ENCODE measurements around the gene FAM168A. TPM values are rescaled to one million over a fixed set of nuclear protein-coding genes. Genes with fewer than 3 reads are reported as not detected.
A peak's percentile ranks its signal among the peaks of the same experiment; 100 is the strongest.
"Not testable (repeated sequence)": the region's sequence is repeated elsewhere in the genome, so short reads cannot be mapped to it uniquely, and the experiment has no call there.

FAM168A gene
- total and polyA plus RNA-seq, 10 donors = 2.7 to 33.2 (median 22.7) TPM

DNA sequence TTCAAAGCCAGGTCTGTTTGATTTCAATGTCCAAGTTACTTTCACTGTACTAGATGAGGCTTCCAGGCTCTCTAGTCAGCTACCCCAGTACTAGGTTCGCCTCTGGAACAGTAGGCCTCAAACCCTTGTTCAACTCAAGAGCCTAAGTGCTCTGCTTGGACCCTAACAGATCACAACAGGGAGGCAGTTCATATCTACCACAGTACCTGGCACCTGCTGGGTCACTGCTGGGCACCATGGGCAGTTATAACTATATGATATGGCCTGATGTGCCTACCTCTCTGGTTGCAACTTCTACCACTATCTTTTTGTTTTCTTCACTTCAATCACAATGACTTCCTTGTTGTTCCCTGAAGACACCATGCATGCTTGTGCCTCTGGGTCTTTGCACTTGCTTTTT is 124.7 kb downstream of the FAM168A start:
- intact Hi-C loops (cut with DNase I; ENCODE audit: low total_unique reads) = no loop called here
- WGBS, 5 donors = 88 to 100% (median 98%) methylated on average over 1 of the region's 1 CpG
- Histone ChIP-seq H3K4me1 (peaks cover 0 to 14% (median 0%) of the 10 kb centered on the region in 6 donors), H3K36me3 (peaks cover 0 to 10% (median 0%) of the 10 kb centered on the region in 6 donors), H3K9me3 (peaks cover 0 to 22% (median 19%) of the 10 kb centered on the region in 8 donors), H3K4me3 (no peak overlapping the region), H3K27ac (no peak overlapping the region), H3K27me3 (replicated peaks in 1 of 7) (no peaks in the 10 kb centered on the region)
- no peak for DNase-seq
- no peak for TF ChIP-seq POLR2AphosphoS5 (IDR thresholded peaks at IDR 0.05)
- no peak for TF ChIP-seq CTCF (IDR thresholded peaks at IDR 0.05 in 8 of 11, conservative IDR thresholded peaks at IDR 0.05 in 3 of 11)
- TF ChIP-seq POLR2A (IDR thresholded peaks at IDR 0.05) = no peak

- intact Hi-C loops (cut with DNase I; ENCODE audit: low total_unique reads); H3K36me3 ChIP-seq; H3K9me3 ChIP-seq; H3K4me3 ChIP-seq; DNase-seq; H3K27me3 ChIP-seq (replicated peaks in 1 of 7): not testable (repeated sequence)
- peak overlapping the region in 2 of 8 donors; percentile 9 to 29 for H3K27ac ChIP-seq
- peaks cover 0 to 21% (median 0%) of the 10 kb centered on the region in 6 donors for H3K4me1 ChIP-seq
- whole genome bisulfite sequencing, 5 donors = 84 to 93% (median 86%) methylated on average over 13 of the region's 13 CpGs
These were observed 127.8 kb downstream of the FAM168A start for GRCh38 chr11:73470036-73470612.

DNA sequence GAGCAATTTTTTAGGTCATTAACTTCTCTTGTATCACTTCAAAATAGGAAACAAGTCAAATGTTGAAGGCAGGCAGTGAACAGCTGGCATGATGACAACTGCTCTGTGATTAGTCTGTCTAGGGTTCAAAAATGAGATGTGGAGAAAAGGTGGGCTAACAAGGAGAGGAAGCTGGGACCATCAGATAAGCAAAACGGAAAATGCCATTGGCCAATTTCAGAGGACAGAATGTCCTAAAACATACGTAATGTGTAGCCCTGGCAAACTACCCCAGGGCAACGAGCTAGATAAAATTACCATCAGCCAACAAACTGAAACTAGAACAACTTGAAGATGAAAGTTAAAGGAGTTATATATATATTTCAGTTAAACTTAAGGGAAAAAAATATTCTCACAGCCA is 128.5 kb downstream of the FAM168A start:
- Histone ChIP-seq H3K9me3 (no peaks in the 10 kb centered on the region), H3K4me1 (peaks cover 0 to 21% (median 0%) of the 10 kb centered on the region in 6 donors), H3K36me3 (peaks cover 0 to 7% (median 0%) of the 10 kb centered on the region in 6 donors), H3K4me3 (no peak overlapping the region), H3K27me3 (replicated peaks in 1 of 7) (no peaks in the 10 kb centered on the region), H3K27ac (peak overlapping the region in 1 of 8 donors; percentile 9)
- intact Hi-C loops (cut with DNase I; ENCODE audit: low total_unique reads) = no loop called here
- no peak for DNase-seq
- TF ChIP-seq POLR2AphosphoS5 (IDR thresholded peaks at IDR 0.05) = no peak
- no peak for TF ChIP-seq CTCF (IDR thresholded peaks at IDR 0.05 in 8 of 11, conservative IDR thresholded peaks at IDR 0.05 in 3 of 11)
- TF ChIP-seq POLR2A (IDR thresholded peaks at IDR 0.05) = no peak
- WGBS, 5 donors = 35 to 49% (median 40%) methylated on average over 3 of the region's 3 CpGs

- TF ChIP-seq POLR2AphosphoS5 (IDR thresholded peaks at IDR 0.05) (no peak), CTCF (IDR thresholded peaks at IDR 0.05 in 8 of 11, conservative IDR thresholded peaks at IDR 0.05 in 3 of 11) (no peak), POLR2A (IDR thresholded peaks at IDR 0.05) (no peak)
- intact Hi-C loops (cut with DNase I; ENCODE audit: low total_unique reads) = no loop called here
- Histone ChIP-seq H3K9me3 (no peaks in the 10 kb centered on the region), H3K4me1 (peaks cover 0 to 21% (median 0%) of the 10 kb centered on the region in 6 donors), H3K27me3 (replicated peaks in 1 of 7) (no peaks in the 10 kb centered on the region), H3K36me3 (peaks cover 0 to 7% (median 0%) of the 10 kb centered on the region in 6 donors), H3K4me3 (no peak overlapping the region), H3K27ac (peak overlapping the region in 1 of 8 donors; percentile 17)
- DNase-seq = no peak
- 84 to 93% (median 88%) methylated on average over 3 of the region's 3 CpGs for WGBS, 5 donors
These were observed 129.2 kb downstream of the FAM168A start for GRCh38 chr11:73468590-73469161.

Data from spleen (tissue), 11 donors.